Peyer's patch (tissue), 4 donors: ENCODE measurements around the gene PDLIM1.

Experiments used
- CTCF ChIP-seq, 6 experiments: fragments of 450-650 bp in 4 of 6; fragments of 200-600 bp in 2 of 6; sonication (generic) in 1 of 6; IDR thresholded peaks; one replicate each; pipeline ENCODE4 v1.5.1; 2017 to 2019; ENCODE audit warnings: antibody characterized with exemption in 6 of 6, mild to moderate bottlenecking in 3 of 6, moderate library complexity in 1 of 6
- POLR2A ChIP-seq, 2 donors: fragments of 450-650 bp; IDR thresholded peaks; one replicate each; pipeline ENCODE4 v1.5.1; 2017; ENCODE audit warnings: antibody characterized with exemption in 2 of 2, mild to moderate bottlenecking in 2 of 2, moderate library complexity in 2 of 2

GRCh38 chr10:95330966-95331453, 40.2 kb upstream of the PDLIM1 start:
- TF ChIP-seq CTCF (IDR thresholded peaks at IDR 0.05): no peak
- TF ChIP-seq POLR2A (IDR thresholded peaks at IDR 0.05): no peak
